SH-SY5Y (cell line): ENCODE results near the gene VMP1.

Experiments
- GATA2 ChIP-seq: IDR thresholded peaks from 2 replicates; pipeline ENCODE4 v1.6.1; 2011; ENCODE audit warnings: mild to moderate bottlenecking, low read depth, low read length
- GATA3 ChIP-seq: IDR thresholded peaks from 2 replicates; pipeline ENCODE4 v1.6.1; 2011; ENCODE audit warnings: low read depth, mild to moderate bottlenecking, low read length, moderate library complexity

DNA sequence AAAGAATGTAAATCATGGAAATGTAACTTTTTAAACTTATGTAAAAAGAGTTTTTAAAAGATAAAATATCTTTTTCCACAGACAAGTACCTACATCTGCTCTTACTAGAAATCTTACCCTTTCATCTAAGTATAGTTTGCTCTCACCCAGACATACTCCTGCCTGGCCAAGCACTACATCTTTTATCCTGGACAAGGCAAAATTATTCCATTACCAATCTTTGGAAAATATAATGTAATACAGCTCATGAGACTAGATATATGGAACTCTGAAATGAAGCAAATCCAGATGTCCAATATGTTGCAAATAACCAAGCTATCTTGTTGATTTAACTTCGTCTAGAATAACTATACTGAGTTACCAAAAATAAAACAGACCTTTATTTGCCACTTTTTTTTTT lies 50.0 kb downstream of the VMP1 start:
- TF ChIP-seq GATA2, result no peak
- no peak for TF ChIP-seq GATA3
